Measurements from ENCODE around the gene OR6S1.

OR6S1 gene

GRCh38 chr14:20606190-20606901 lies 35.1 kb downstream of the OR6S1 start:
- TF ChIP-seq ZFP30 (CRISPR knock-in tag; IDR thresholded peaks at IDR 0.05) = no peak
- no peak for TF ChIP-seq TSHZ2 (CRISPR knock-in tag; IDR thresholded peaks at IDR 0.05)
- TF ChIP-seq ZNF565 (CRISPR knock-in tag; conservative IDR thresholded peaks at IDR 0.05; ENCODE audit: low read depth) = no peak
- TF ChIP-seq PPARA (CRISPR knock-in tag; IDR thresholded peaks at IDR 0.05; ENCODE audit: borderline replicate concordance) = no peak
- no peak for TF ChIP-seq CREB5 (CRISPR knock-in tag; IDR thresholded peaks at IDR 0.05; ENCODE audit: low read depth)
- TF ChIP-seq BACH2 (CRISPR knock-in tag; IDR thresholded peaks at IDR 0.05; ENCODE audit: borderline replicate concordance) = no peak
- TF ChIP-seq CSRNP3 (CRISPR knock-in tag; IDR thresholded peaks at IDR 0.05) = no peak
- no peak for TF ChIP-seq OSR1 (CRISPR knock-in tag; IDR thresholded peaks at IDR 0.05)
- no peak for TF ChIP-seq ESRRG (CRISPR knock-in tag; IDR thresholded peaks at IDR 0.05)
- TF ChIP-seq ZFP3 (CRISPR knock-in tag; IDR thresholded peaks at IDR 0.05) = no peak
- TF ChIP-seq PATZ1 (CRISPR knock-in tag; IDR thresholded peaks at IDR 0.05; ENCODE audit: borderline replicate concordance) = no peak
- TF ChIP-seq ZNF8 (CRISPR knock-in tag; IDR thresholded peaks at IDR 0.05) = no peak
- TF ChIP-seq ZNF70 (CRISPR knock-in tag; IDR thresholded peaks at IDR 0.05) = no peak
- TF ChIP-seq SNAI2 (CRISPR knock-in tag; IDR thresholded peaks at IDR 0.05) = no peak

GRCh38 chr14:20603813-20604690 lies 37.4 kb downstream of the OR6S1 start:
- no peak for ATAC-seq
- no peak for TF ChIP-seq ZNF70 (CRISPR knock-in tag; IDR thresholded peaks at IDR 0.05)
- TF ChIP-seq GLIS3 (CRISPR knock-in tag; IDR thresholded peaks at IDR 0.05) = no peak
- TF ChIP-seq ESRRG (CRISPR knock-in tag; IDR thresholded peaks at IDR 0.05) = no peak
- no peak for TF ChIP-seq PPARA (CRISPR knock-in tag; IDR thresholded peaks at IDR 0.05; ENCODE audit: borderline replicate concordance)

More at GRCh38 chr14:20606190-20606901, 35.1 kb downstream of the OR6S1 start:
- ATAC-seq = peak; percentile 45

GRCh38 chr14:20602583-20602982 lies 38.9 kb downstream of the OR6S1 start:
- no peak for ATAC-seq
- no peak for TF ChIP-seq ISL1 (CRISPR knock-in tag; IDR thresholded peaks at IDR 0.05)
- no peak for TF ChIP-seq CSDC2 (CRISPR knock-in tag; IDR thresholded peaks at IDR 0.05)
- TF ChIP-seq ZNF70 (CRISPR knock-in tag; IDR thresholded peaks at IDR 0.05) = no peak
- TF ChIP-seq ARNTL (CRISPR knock-in tag; IDR thresholded peaks at IDR 0.05; ENCODE audit: borderline replicate concordance, low read depth) = no peak
- no peak for TF ChIP-seq ESRRG (CRISPR knock-in tag; IDR thresholded peaks at IDR 0.05)
- no peak for TF ChIP-seq TSHZ2 (CRISPR knock-in tag; IDR thresholded peaks at IDR 0.05)
- no peak for TF ChIP-seq RARB (CRISPR knock-in tag; IDR thresholded peaks at IDR 0.05)
- TF ChIP-seq POU6F1 (CRISPR knock-in tag; IDR thresholded peaks at IDR 0.05; ENCODE audit: borderline replicate concordance, low read depth) = no peak
- TF ChIP-seq GLIS3 (CRISPR knock-in tag; IDR thresholded peaks at IDR 0.05) = no peak
- TF ChIP-seq PPARA (CRISPR knock-in tag; IDR thresholded peaks at IDR 0.05; ENCODE audit: borderline replicate concordance) = no peak
- no peak for TF ChIP-seq PATZ1 (CRISPR knock-in tag; IDR thresholded peaks at IDR 0.05; ENCODE audit: borderline replicate concordance)
